Esophagus muscularis mucosa (tissue), 4 donors: ENCODE results near the gene RGS16.

Experiments used
- CTCF ChIP-seq, 3 experiments: fragments of 200-600 bp in 2 of 3; fragments of 450-650 bp in 1 of 3; sonication (generic) in 2 of 3; IDR thresholded peaks; one replicate each; pipeline ENCODE4 v1.5.1; 2017 to 2019; ENCODE audit warnings: antibody characterized with exemption in 3 of 3, mild to moderate bottlenecking in 2 of 3, moderate library complexity in 1 of 3
- EP300 ChIP-seq: sonication (generic); formaldehyde crosslinking; IDR thresholded peaks from one replicate; pipeline ENCODE4 v1.6.1; 2017; ENCODE audit warnings: antibody characterized with exemption
- POLR2A ChIP-seq: fragments of 450-650 bp; IDR thresholded peaks from one replicate; pipeline ENCODE4 v1.6.1; 2017; ENCODE audit warnings: antibody characterized with exemption, moderate library complexity, mild to moderate bottlenecking, low read depth

- no peak for TF ChIP-seq POLR2A
- no peak for TF ChIP-seq CTCF (IDR thresholded peaks at IDR 0.05)
- no peak for TF ChIP-seq EP300
Measured at GRCh38 chr1:182646739-182647138, 42.5 kb upstream of the RGS16 start.
